OCI-LY3 (cell line): ENCODE measurements around the gene HEXA.

Experiments
- EZH2phosphoT487 ChIP-seq: fragments of 200-600 bp; shearing (Covaris generic); IDR thresholded peaks from 2 replicates; pipeline ENCODE4 v1.6.1; 2018; ENCODE audit warnings: antibody characterized with exemption, mixed run types, low read depth
- TF ChIP-seq, protein P1 (sequence below): fragments of 200-600, 300-600 bp; sonication (generic); IDR thresholded peaks from 2 replicates; pipeline ENCODE4 v1.5.1; 2014; ENCODE audit warnings: antibody characterized with exemption, low read length, low read depth

DNA sequence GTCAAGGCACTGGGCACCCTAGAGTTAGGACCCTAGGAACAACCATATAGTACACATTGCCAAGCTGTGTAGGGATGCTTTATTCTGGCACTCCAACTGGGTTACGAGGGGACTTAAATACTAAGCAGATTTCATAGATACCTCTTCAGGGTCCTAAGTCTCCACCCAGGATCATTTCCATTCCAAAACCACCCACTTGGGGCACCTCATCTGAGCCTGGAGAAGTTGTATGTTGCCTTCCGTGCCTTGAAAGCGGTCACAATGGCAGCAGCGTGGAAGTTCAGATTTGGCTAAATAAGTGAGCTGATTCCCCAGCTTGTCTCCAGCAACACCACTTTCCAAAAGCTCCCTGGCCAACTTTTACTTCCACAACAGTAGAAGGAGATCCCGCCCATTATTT is 26.9 kb upstream of the HEXA start:
- TF ChIP-seq, protein P1, sequence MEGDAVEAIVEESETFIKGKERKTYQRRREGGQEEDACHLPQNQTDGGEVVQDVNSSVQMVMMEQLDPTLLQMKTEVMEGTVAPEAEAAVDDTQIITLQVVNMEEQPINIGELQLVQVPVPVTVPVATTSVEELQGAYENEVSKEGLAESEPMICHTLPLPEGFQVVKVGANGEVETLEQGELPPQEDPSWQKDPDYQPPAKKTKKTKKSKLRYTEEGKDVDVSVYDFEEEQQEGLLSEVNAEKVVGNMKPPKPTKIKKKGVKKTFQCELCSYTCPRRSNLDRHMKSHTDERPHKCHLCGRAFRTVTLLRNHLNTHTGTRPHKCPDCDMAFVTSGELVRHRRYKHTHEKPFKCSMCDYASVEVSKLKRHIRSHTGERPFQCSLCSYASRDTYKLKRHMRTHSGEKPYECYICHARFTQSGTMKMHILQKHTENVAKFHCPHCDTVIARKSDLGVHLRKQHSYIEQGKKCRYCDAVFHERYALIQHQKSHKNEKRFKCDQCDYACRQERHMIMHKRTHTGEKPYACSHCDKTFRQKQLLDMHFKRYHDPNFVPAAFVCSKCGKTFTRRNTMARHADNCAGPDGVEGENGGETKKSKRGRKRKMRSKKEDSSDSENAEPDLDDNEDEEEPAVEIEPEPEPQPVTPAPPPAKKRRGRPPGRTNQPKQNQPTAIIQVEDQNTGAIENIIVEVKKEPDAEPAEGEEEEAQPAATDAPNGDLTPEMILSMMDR: no peak
- no peak for TF ChIP-seq EZH2phosphoT487
